CD8-positive, alpha-beta memory T cell (primary cell): ENCODE data around the gene DNAJC24. TPM values are rescaled to one million over a fixed set of nuclear protein-coding genes. Genes with fewer than 3 reads are reported as not detected.

Experiments used
- CTCF ChIA-PET: fragments of 350-600 bp; sonication (Branson Sonifier 250); formaldehyde crosslinking; loops from one replicate; lab custom pipeline; 2021; ENCODE audit warnings: antibody characterized with exemption; lab: Charles Lee
- POLR2A ChIA-PET: fragments of 350-600 bp; sonication (Branson Sonifier 250); formaldehyde crosslinking; loops from one replicate; lab custom pipeline; 2021; ENCODE audit warnings: antibody characterized with exemption; lab: Charles Lee
- DNase-seq, 5 donors: peaks; one replicate each; pipeline versions ENCODE4 v3.0.0 to v3.0.0-alpha.2; 2020 to 2022; ENCODE audit warnings: mixed read lengths in 1 of 5
- H3K27ac ChIP-seq: one replicate; pipeline ENCODE4 v1.7.0; 2013; ENCODE audit warnings: low read depth, mild to moderate bottlenecking, low read length, moderate library complexity
- H3K27me3 ChIP-seq: 2 replicates; pipeline ENCODE4 v1.7.0; 2013; ENCODE audit warnings: low read length, mild to moderate bottlenecking; ENCODE audit not compliant: insufficient read depth, poor library complexity, severe bottlenecking
- H3K36me3 ChIP-seq: 2 replicates; pipeline ENCODE4 v1.7.0; 2013; ENCODE audit warnings: mild to moderate bottlenecking, low read length, moderate library complexity; ENCODE audit not compliant: insufficient read depth
- H3K4me1 ChIP-seq: 2 replicates; pipeline ENCODE4 v1.7.0; 2013; ENCODE audit warnings: mild to moderate bottlenecking, low read length, moderate library complexity; ENCODE audit not compliant: insufficient read depth
- H3K4me3 ChIP-seq: 2 replicates; pipeline ENCODE4 v1.7.0; 2013; ENCODE audit warnings: mild to moderate bottlenecking, low read length
- H3K9me3 ChIP-seq: 2 replicates; pipeline ENCODE4 v1.7.0; 2013; ENCODE audit warnings: mild to moderate bottlenecking, low read length
- H3K27ac Mint-ChIP-seq, 8 donors: one replicate each; pipeline ENCODE4 v1.8.0; 2020 to 2021; ENCODE audit warnings: mixed read lengths in 8 of 8, mild to moderate bottlenecking in 6 of 8, inconsistent platforms in 3 of 8, moderate library complexity in 3 of 8
- H3K27me3 Mint-ChIP-seq, 2 donors: one replicate each; pipeline ENCODE4 v1.8.0; 2020 to 2021; ENCODE audit warnings: mixed read lengths in 2 of 2, mild to moderate bottlenecking in 1 of 2, moderate library complexity in 1 of 2
- H3K36me3 Mint-ChIP-seq, 3 donors: one replicate each; pipeline ENCODE4 v1.8.0; 2020 to 2021; ENCODE audit warnings: mixed read lengths in 3 of 3, inconsistent platforms in 1 of 3, mild to moderate bottlenecking in 1 of 3
- H3K4me1 Mint-ChIP-seq, 3 donors: one replicate each; pipeline ENCODE4 v1.8.0; 2020 to 2021; ENCODE audit warnings: mixed read lengths in 3 of 3, inconsistent platforms in 1 of 3, mild to moderate bottlenecking in 1 of 3
- H3K4me3 Mint-ChIP-seq, 7 donors: one replicate each; pipeline ENCODE4 v1.8.0; 2020 to 2021; ENCODE audit warnings: mixed read lengths in 7 of 7, mild to moderate bottlenecking in 6 of 7, moderate library complexity in 4 of 7, inconsistent platforms in 2 of 7
- H3K9me3 Mint-ChIP-seq, 5 donors: one replicate each; pipeline ENCODE4 v1.8.0; 2020 to 2022; ENCODE audit warnings: mixed read lengths in 5 of 5, mild to moderate bottlenecking in 3 of 5, moderate library complexity in 2 of 5, inconsistent platforms in 1 of 5
- polyA plus RNA-seq: library from polyadenylated mRNA; unstranded; fragments of 300-500 nt; fragmentation: Illumina TruSeq; gene quantifications from one replicate; pipeline ENCODE4 v1.2.3, GENCODE V29; 2021
- total RNA-seq, 2 experiments: library from RNA; stranded (reverse); gene quantifications; one replicate each; pipeline ENCODE4 v1.2.3, GENCODE V29; 2021

The DNAJC24 gene
- total and polyA plus RNA-seq, 3 experiments from 2014 or later, result 12.4 to 25.9 (median 21.9) TPM

DNA sequence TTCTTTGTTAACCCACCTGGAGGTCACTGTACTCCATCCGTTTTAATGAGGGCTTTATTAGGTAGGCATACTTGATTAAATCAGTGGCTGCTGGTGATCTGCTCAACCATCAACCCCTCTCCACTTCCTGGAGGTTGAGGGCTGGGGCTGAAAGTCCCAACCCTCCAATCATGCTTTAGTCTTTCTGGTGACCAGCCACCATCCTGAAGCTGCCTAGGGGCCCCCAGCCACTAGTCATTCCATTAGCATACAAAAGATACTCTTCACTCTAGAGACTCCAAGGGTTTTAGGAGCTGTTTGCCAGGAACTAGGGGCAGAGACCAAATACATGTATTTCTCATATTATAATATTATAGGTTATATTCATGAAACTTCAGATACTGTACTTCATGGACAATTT, 13.5 kb downstream of the DNAJC24 start:
- H3K9me3 ChIP-seq, result no peaks in the 10 kb centered on the region
- H3K27ac Mint-ChIP-seq, result peak overlapping the region in 1 of 8 donors; percentile 47
- CTCF ChIA-PET, result no interaction called here

DNA sequence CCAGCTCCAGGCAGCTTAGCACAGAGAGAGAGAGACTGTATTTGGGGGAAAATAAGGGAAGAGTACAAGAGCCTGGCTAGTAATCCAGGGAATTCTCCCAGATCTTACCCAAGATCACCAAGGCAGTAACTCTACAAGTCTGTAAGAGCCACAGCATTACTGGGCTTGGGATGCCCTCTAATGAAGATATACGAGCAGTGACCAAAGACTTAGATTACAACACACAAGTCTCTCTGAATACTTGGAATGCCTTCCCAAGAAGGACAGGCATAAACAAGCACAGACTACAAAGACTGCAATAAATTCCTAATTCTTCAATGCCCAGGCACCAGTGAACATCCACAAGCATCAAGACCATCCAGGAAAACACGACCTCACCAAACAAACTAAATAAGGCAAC, 17.7 kb downstream of the DNAJC24 start:
- CTCF ChIA-PET, result no interaction called here

More for the DNA sequence above, 13.5 kb downstream of the DNAJC24 start:
- no peaks in the 10 kb centered on the region for H3K4me1 ChIP-seq
- H3K36me3 ChIP-seq, result no peaks in the 10 kb centered on the region
- Mint-ChIP-seq H3K9me3 (no peaks in the 10 kb centered on the region), H3K36me3 (peaks cover 4 to 14% (median 8%) of the 10 kb centered on the region in 3 donors), H3K27me3 (no peaks in the 10 kb centered on the region), H3K4me3 (no peak overlapping the region), H3K4me1 (peaks cover 13 to 30% (median 21%) of the 10 kb centered on the region in 3 donors)
- POLR2A ChIA-PET, result no interaction called here
- DNase-seq, result no peak
- H3K4me3 ChIP-seq, result no peak overlapping the region
- no peak overlapping the region for H3K27ac ChIP-seq
- no peaks in the 10 kb centered on the region for H3K27me3 ChIP-seq

DNA sequence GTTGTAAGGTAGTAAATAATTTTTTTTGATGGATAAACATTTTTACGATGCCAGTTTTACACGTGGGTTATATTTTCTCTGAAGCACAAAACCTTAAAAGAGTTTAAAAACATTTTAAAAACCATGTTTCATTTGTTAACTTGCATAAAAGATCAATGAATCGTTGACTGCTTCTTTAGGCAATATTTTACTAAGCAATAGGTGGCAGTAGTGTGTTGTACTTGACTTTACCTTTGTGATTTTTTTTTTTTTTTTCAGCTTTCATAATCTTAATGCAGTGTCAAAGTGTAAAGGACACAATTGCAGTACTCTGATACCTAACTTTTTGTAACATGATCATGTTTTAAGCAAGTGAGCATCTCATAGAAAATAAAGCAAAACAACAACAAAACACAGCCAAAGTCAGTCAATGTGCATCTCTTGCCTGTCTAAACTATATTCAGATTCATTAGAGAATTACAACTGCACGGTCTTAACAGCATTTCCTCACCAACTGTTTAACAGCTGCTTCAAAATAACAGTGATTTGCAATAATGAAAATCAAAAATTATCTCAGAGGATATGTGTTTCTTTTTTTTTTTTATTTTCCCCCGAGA, 27.7 kb downstream of the DNAJC24 start:
- no peaks in the 10 kb centered on the region for H3K27me3 Mint-ChIP-seq
- no peak overlapping the region for H3K4me3 ChIP-seq
- peak overlapping the region in 1 of 8 donors; percentile 1 for H3K27ac Mint-ChIP-seq
- H3K9me3 Mint-ChIP-seq, result no peaks in the 10 kb centered on the region
- no peak overlapping the region for H3K27ac ChIP-seq
- peak in 2 of 5 donors; percentile 2 to 23 for DNase-seq
- no peaks in the 10 kb centered on the region for H3K9me3 ChIP-seq
- no peaks in the 10 kb centered on the region for H3K36me3 ChIP-seq
- H3K4me1 ChIP-seq, result no peaks in the 10 kb centered on the region
- ChIA-PET POLR2A (interaction anchor here (0.6 to 0.9 kb wide), 2 partner anchors 9 to 1213 kb away, joined by 3 read pairs; no protein-coding TSS in a partner anchor), CTCF (interaction anchor here (0.8 to 1.3 kb wide), 5 partner anchors 9 to 779 kb away, joined by 3 to 4 read pairs (median 3); no protein-coding TSS in a partner anchor)
- H3K27me3 ChIP-seq, result no peaks in the 10 kb centered on the region
- H3K36me3 Mint-ChIP-seq, result peaks cover 12 to 28% (median 25%) of the 10 kb centered on the region in 3 donors
- H3K4me3 Mint-ChIP-seq, result no peak overlapping the region
- H3K4me1 Mint-ChIP-seq, result peaks cover 0 to 1% (median 0%) of the 10 kb centered on the region in 3 donors

More for the DNA sequence above, 17.7 kb downstream of the DNAJC24 start:
- Mint-ChIP-seq H3K27me3 (no peaks in the 10 kb centered on the region), H3K4me1 (peaks cover 10 to 31% (median 18%) of the 10 kb centered on the region in 3 donors), H3K9me3 (no peaks in the 10 kb centered on the region), H3K27ac (peak overlapping the region in 1 of 8 donors; percentile 85), H3K4me3 (no peak overlapping the region), H3K36me3 (peaks cover 4 to 28% (median 13%) of the 10 kb centered on the region in 3 donors)
- DNase-seq, result no peak
- Histone ChIP-seq H3K36me3 (no peaks in the 10 kb centered on the region), H3K4me1 (no peaks in the 10 kb centered on the region), H3K4me3 (no peak overlapping the region), H3K27me3 (no peaks in the 10 kb centered on the region), H3K27ac (no peak overlapping the region), H3K9me3 (no peaks in the 10 kb centered on the region)
- POLR2A ChIA-PET, result no interaction called here

DNA sequence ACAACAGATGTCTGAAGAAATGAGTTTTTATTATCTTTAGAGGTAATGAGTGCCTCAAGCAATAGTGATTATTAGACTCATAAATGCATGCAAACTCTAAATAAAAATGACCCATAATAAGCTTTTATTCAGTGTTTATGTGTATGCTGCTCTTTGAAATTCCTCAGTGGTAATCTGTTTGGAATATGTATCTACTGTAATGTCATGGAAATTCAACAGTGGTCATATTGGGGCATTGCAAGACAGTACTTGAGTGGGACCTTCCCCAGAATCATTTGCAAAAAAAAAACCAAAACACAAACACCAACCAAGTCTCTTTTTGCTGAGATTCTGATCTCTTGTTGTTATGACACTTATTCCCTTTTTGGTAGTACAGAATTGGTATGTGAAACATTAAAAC, 35.0 kb downstream of the DNAJC24 start:
- Histone ChIP-seq H3K36me3 (no peaks in the 10 kb centered on the region), H3K27me3 (no peaks in the 10 kb centered on the region), H3K4me3 (no peak overlapping the region), H3K9me3 (no peaks in the 10 kb centered on the region), H3K4me1 (no peaks in the 10 kb centered on the region), H3K27ac (no peak overlapping the region)
- Mint-ChIP-seq H3K27ac (no peak overlapping the region), H3K36me3 (peaks cover 16 to 21% (median 21%) of the 10 kb centered on the region in 3 donors), H3K27me3 (no peaks in the 10 kb centered on the region), H3K4me1 (peaks cover 0 to 5% (median 4%) of the 10 kb centered on the region in 3 donors), H3K9me3 (no peaks in the 10 kb centered on the region), H3K4me3 (no peak overlapping the region)
- no peak for DNase-seq
- ChIA-PET POLR2A (no interaction called here), CTCF (no interaction called here)

DNA sequence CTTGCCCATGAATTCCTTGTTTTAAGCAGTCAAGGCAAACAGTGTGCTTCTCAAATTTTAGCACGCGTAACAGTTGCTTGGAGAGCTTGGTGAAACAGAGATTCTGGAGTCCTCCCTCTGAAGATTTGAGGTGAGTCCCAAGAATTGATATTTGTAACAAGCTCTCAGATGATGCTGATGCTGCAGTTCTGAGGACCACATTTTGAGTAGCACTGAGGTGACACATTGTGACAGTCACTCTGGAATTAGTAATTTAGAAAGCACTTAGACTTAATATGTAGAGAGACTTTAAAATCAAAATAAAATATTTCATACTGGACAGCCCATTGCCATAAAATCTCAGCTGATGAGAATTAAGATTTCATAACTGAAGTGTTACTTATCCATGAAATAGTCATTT, 38.5 kb downstream of the DNAJC24 start:
- no peak overlapping the region for H3K4me3 Mint-ChIP-seq
- H3K9me3 Mint-ChIP-seq, result peaks cover 0 to 5% (median 2%) of the 10 kb centered on the region in 5 donors
- H3K27ac Mint-ChIP-seq, result no peak overlapping the region
- CTCF ChIA-PET, result no interaction called here
- Histone ChIP-seq H3K36me3 (no peaks in the 10 kb centered on the region), H3K27ac (no peak overlapping the region), H3K9me3 (no peaks in the 10 kb centered on the region), H3K4me3 (no peak overlapping the region), H3K4me1 (no peaks in the 10 kb centered on the region), H3K27me3 (no peaks in the 10 kb centered on the region)
- POLR2A ChIA-PET, result no interaction called here
- H3K27me3 Mint-ChIP-seq, result no peaks in the 10 kb centered on the region
- H3K4me1 Mint-ChIP-seq, result peaks cover 0 to 5% (median 5%) of the 10 kb centered on the region in 3 donors
- peaks cover 8 to 11% (median 10%) of the 10 kb centered on the region in 3 donors for H3K36me3 Mint-ChIP-seq
- DNase-seq, result no peak

DNA sequence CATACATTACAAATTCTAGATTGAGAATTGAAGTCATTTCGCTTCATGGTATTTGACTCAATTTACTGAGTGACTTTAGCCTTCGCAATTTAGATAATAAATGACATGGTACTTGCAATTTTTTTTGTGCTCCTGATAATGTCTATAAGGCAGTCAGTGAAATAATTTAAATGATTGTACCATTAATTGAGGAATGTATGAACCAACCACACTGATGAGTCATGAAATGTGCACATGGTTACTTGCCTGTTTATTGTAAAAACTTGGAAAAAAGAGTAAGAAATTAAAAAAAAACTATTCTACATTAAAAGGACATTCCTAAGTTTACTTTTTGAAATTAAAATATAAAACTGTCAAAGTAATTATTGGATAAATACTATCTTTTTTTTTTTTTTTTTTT, 43.3 kb downstream of the DNAJC24 start:
- Mint-ChIP-seq H3K36me3 (peaks cover 13 to 28% (median 14%) of the 10 kb centered on the region in 3 donors), H3K9me3 (peaks cover 0 to 5% (median 2%) of the 10 kb centered on the region in 5 donors), H3K27ac (no peak overlapping the region), H3K4me1 (peaks cover 0 to 5% (median 5%) of the 10 kb centered on the region in 3 donors), H3K27me3 (no peaks in the 10 kb centered on the region), H3K4me3 (no peak overlapping the region)
- ChIA-PET POLR2A (no interaction called here), CTCF (no interaction called here)
- no peak overlapping the region for H3K27ac ChIP-seq
- no peaks in the 10 kb centered on the region for H3K9me3 ChIP-seq
- H3K4me1 ChIP-seq, result no peaks in the 10 kb centered on the region
- peaks cover 10% of the 10 kb centered on the region for H3K36me3 ChIP-seq
- no peak for DNase-seq
- no peaks in the 10 kb centered on the region for H3K27me3 ChIP-seq
- H3K4me3 ChIP-seq, result no peak overlapping the region

DNA sequence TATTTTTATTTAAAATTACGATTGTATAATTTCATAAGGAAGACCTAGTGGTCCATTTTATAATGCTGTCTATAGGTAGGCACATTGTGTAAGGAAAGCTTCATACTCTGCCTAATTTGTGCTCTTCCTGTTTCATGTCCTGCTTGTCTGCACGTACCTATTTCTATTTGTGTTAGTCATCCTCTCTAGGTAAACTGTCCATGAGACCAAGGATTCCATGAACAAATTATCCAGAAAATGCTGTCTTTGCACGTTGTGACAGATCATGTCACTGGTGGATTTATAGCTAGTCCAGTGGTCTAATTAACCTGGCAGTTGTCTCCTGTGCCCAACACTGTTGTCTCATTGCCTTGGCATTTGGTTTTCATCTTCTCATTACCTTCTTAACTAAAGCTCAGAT, 44.7 kb downstream of the DNAJC24 start:
- H3K27me3 Mint-ChIP-seq, result no peaks in the 10 kb centered on the region

DNA sequence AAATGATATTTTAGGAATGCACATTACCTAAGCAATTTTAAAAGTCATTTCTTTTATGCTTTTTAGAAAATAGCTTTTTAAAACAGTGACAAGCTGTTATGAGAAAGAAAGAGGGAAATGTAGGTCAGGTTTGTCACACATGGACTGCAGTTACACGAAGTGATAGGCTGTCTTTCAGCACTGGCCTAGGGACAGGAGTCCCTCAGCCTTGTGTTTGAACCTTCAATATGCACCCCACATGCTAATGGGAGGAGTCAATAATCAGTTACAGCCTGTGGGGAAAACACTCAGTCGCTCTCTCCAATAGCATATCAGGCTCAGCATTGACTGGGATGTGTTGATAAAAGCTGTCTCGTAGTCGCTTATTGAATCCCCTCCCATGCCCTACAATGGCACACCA, 45.8 kb downstream of the DNAJC24 start:
- H3K4me1 ChIP-seq, result no peaks in the 10 kb centered on the region
- CTCF ChIA-PET, result no interaction called here
- H3K4me3 ChIP-seq, result no peak overlapping the region
- Mint-ChIP-seq H3K4me3 (no peak overlapping the region), H3K27me3 (no peaks in the 10 kb centered on the region), H3K36me3 (peaks cover 13 to 25% (median 16%) of the 10 kb centered on the region in 3 donors), H3K9me3 (peaks cover 0 to 5% (median 2%) of the 10 kb centered on the region in 5 donors), H3K4me1 (peaks cover 0 to 2% (median 0%) of the 10 kb centered on the region in 3 donors), H3K27ac (peak overlapping the region in 1 of 8 donors; percentile 26)
- peaks cover 10% of the 10 kb centered on the region for H3K36me3 ChIP-seq
- DNase-seq, result no peak
- H3K27me3 ChIP-seq, result no peaks in the 10 kb centered on the region
- no peak overlapping the region for H3K27ac ChIP-seq
- POLR2A ChIA-PET, result no interaction called here
- H3K9me3 ChIP-seq, result no peaks in the 10 kb centered on the region

More for the DNA sequence above, 44.7 kb downstream of the DNAJC24 start:
- Histone ChIP-seq H3K27me3 (no peaks in the 10 kb centered on the region), H3K4me3 (no peak overlapping the region), H3K36me3 (peaks cover 10% of the 10 kb centered on the region), H3K9me3 (no peaks in the 10 kb centered on the region), H3K4me1 (no peaks in the 10 kb centered on the region), H3K27ac (no peak overlapping the region)
- peaks cover 0 to 3% (median 2%) of the 10 kb centered on the region in 3 donors for H3K4me1 Mint-ChIP-seq
- ChIA-PET CTCF (no interaction called here), POLR2A (no interaction called here)
- H3K4me3 Mint-ChIP-seq, result no peak overlapping the region
- DNase-seq, result no peak
- H3K27ac Mint-ChIP-seq, result no peak overlapping the region
- peaks cover 0 to 5% (median 2%) of the 10 kb centered on the region in 5 donors for H3K9me3 Mint-ChIP-seq
- H3K36me3 Mint-ChIP-seq, result peaks cover 13 to 26% (median 14%) of the 10 kb centered on the region in 3 donors
